ENCODE results near the gene LSM4.
A peak's percentile ranks its signal among the peaks of the same experiment; 100 is the strongest.
"Not testable (repeated sequence)": the region's sequence is repeated elsewhere in the genome, so short reads cannot be mapped to it uniquely, and the experiment has no call there.

The LSM4 gene

GRCh38 chr19:18340990-18341868, 18.4 kb upstream of the LSM4 start:
- DNase-seq = peak; percentile 29 to 58 (median 32)

- DNase-seq = peak; percentile 18 to 59 (median 39)
These were observed 17.5 kb upstream of the LSM4 start, which contains the start of gene PGPEP1 for GRCh38 chr19:18340190-18340989. Gene PGPEP1, plus strand, starts transcription at chr19:18340598. Its CDS starts 84 bp downstream, at chr19:18340682.

GRCh38 chr19:18339723-18340122, 16.8 kb upstream of the LSM4 start:
- DNase-seq = no peak

- no peak for DNase-seq
These were observed 15.7 kb upstream of the LSM4 start for GRCh38 chr19:18338541-18338940.

GRCh38 chr19:18336121-18336520, 13.2 kb upstream of the LSM4 start:
- no peak for DNase-seq

- no peak for DNase-seq
These were observed 10.8 kb upstream of the LSM4 start for GRCh38 chr19:18333680-18334079.

- no peak for DNase-seq
These were observed 10.1 kb upstream of the LSM4 start for GRCh38 chr19:18332917-18333530.

- DNase-seq = no peak
These were observed 8.0 kb upstream of the LSM4 start for GRCh38 chr19:18330868-18331267.

- DNase-seq = no peak
These were observed 6.1 kb upstream of the LSM4 start for GRCh38 chr19:18329035-18329376.

- DNase-seq = peak; percentile 67 to 91 (median 87)
These were observed 5.6 kb upstream of the LSM4 start for GRCh38 chr19:18328340-18329034.

- DNase-seq = no peak
These were observed 3.9 kb upstream of the LSM4 start for GRCh38 chr19:18326772-18327171.

- DNase-seq = not testable (repeated sequence)
These were observed 1.5 kb upstream of the LSM4 start for GRCh38 chr19:18324373-18324731.

- peak in 2 of 6 experiments; percentile 4 to 9 for DNase-seq
These were observed 538 bp downstream of the LSM4 start for GRCh38 chr19:18322318-18322758.

GRCh38 chr19:18321734-18322102, 1.2 kb downstream of the LSM4 start:
- DNase-seq = no peak

GRCh38 chr19:18320865-18321733, 1.8 kb downstream of the LSM4 start:
- DNase-seq = no peak

GRCh38 chr19:18319591-18320135, 3.2 kb downstream of the LSM4 start:
- no peak for DNase-seq

GRCh38 chr19:18317961-18318800, 4.7 kb downstream of the LSM4 start:
- peak in 5 of 6 experiments; percentile 21 to 53 (median 23) for DNase-seq

GRCh38 chr19:18313398-18313797, 9.5 kb downstream of the LSM4 start:
- DNase-seq = no peak

GRCh38 chr19:18312092-18312534, 10.8 kb downstream of the LSM4 start:
- DNase-seq = no peak

- DNase-seq = no peak
These were observed 11.3 kb downstream of the LSM4 start for GRCh38 chr19:18311502-18312091.
